Measurements from ENCODE around the gene WDR70. TPM values are rescaled to one million over a fixed set of nuclear protein-coding genes. Genes with fewer than 3 reads are reported as not detected.
"Not testable (repeated sequence)": the region's sequence is repeated elsewhere in the genome, so short reads cannot be mapped to it uniquely, and the experiment has no call there.

WDR70 gene
- polyA plus RNA-seq, 1 of the 3 experiments (the other 2 are of a cell fraction), result 14.2 TPM

- TF ChIP-seq GABPA (IDR thresholded peaks at IDR 0.05; ENCODE audit: low read depth), result no peak
Measured at GRCh38 chr5:37517686-37518085, 138.6 kb downstream of the WDR70 start (continued).

GRCh38 chr5:37518356-37518755, 139.2 kb downstream of the WDR70 start:
- CTCF ChIA-PET; DNase-seq; H3K4me2 ChIP-seq; H2AFZ ChIP-seq (ENCODE audit: low read depth); H3K9ac ChIP-seq; H3K79me2 ChIP-seq (ENCODE audit: insufficient read depth); H3K9me2 ChIP-seq; H3K9me3 ChIP-seq; H3K27me3 ChIP-seq (ENCODE audit: insufficient read depth); H4K20me1 ChIP-seq (ENCODE audit: insufficient read depth); H3K4me1 ChIP-seq (ENCODE audit: control insufficient read depth in 1 of 2, insufficient read depth in 2 of 2, low read depth in 1 of 2, low read length in 1 of 2); H3K4me3 ChIP-seq (ENCODE audit: low read depth in 2 of 2, low read length in 1 of 2); H3K27ac ChIP-seq (ENCODE audit: low read depth in 2 of 2, low read length in 1 of 2); POLR2A ChIA-PET; H3F3A ChIP-seq (replicated peaks; ENCODE audit: insufficient read depth): not testable (repeated sequence)
- peaks cover 0 to 20% of the 10 kb centered on the region in 2 experiments for H3K36me3 ChIP-seq (replicated peaks in 1 of 2; ENCODE audit: control insufficient read depth in 1 of 2, insufficient read depth in 2 of 2, low read length in 1 of 2)
- 94% methylated on average over 5 of the region's 5 CpGs for WGBS (ENCODE audit: low lambda C conversion rate)

GRCh38 chr5:37519304-37519703, 140.2 kb downstream of the WDR70 start:
- ChIA-PET POLR2A (no interaction called here), CTCF (no interaction called here)
- no peaks in the 10 kb centered on the region for H3K79me2 ChIP-seq (ENCODE audit: insufficient read depth)
- no peaks in the 10 kb centered on the region for H3K9me3 ChIP-seq
- no peak overlapping the region for H3K9ac ChIP-seq
- peaks cover 0 to 20% of the 10 kb centered on the region in 2 experiments for H3K36me3 ChIP-seq (replicated peaks in 1 of 2; ENCODE audit: control insufficient read depth in 1 of 2, insufficient read depth in 2 of 2, low read length in 1 of 2)
- no peaks in the 10 kb centered on the region for H4K20me1 ChIP-seq (ENCODE audit: insufficient read depth)
- over 99% methylated on average over 36 of the region's 43 CpGs for WGBS (ENCODE audit: low lambda C conversion rate)
- no peak overlapping the region for H2AFZ ChIP-seq (ENCODE audit: low read depth)
- H3K27ac ChIP-seq (ENCODE audit: low read depth in 2 of 2, low read length in 1 of 2), result no peak overlapping the region
- H3K27me3 ChIP-seq (ENCODE audit: insufficient read depth), result no peaks in the 10 kb centered on the region
- peaks cover 4% of the 10 kb centered on the region for H3F3A ChIP-seq (replicated peaks; ENCODE audit: insufficient read depth)
- TF ChIP-seq NRF1 (IDR thresholded peaks at IDR 0.05; ENCODE audit: low read depth, low read length) (no peak), MAX (IDR thresholded peaks at IDR 0.05; ENCODE audit: low read depth) (no peak)
- H3K4me2 ChIP-seq, result no peak overlapping the region
- no peak for DNase-seq
- H3K9me2 ChIP-seq, result no peaks in the 10 kb centered on the region
- no peaks in the 10 kb centered on the region for H3K4me1 ChIP-seq (ENCODE audit: control insufficient read depth in 1 of 2, insufficient read depth in 2 of 2, low read depth in 1 of 2, low read length in 1 of 2)
- H3K4me3 ChIP-seq (ENCODE audit: low read depth in 2 of 2, low read length in 1 of 2), result no peak overlapping the region

- no peak overlapping the region for H3K4me2 ChIP-seq
- no peaks in the 10 kb centered on the region for H3K79me2 ChIP-seq (ENCODE audit: insufficient read depth)
- no peaks in the 10 kb centered on the region for H3K27me3 ChIP-seq (ENCODE audit: insufficient read depth)
- no peak for DNase-seq
- POLR2A ChIA-PET, result no interaction called here
- H3K27ac ChIP-seq (ENCODE audit: low read depth in 2 of 2, low read length in 1 of 2), result no peak overlapping the region
- H3K9me3 ChIP-seq, result no peaks in the 10 kb centered on the region
- H3F3A ChIP-seq (replicated peaks; ENCODE audit: insufficient read depth), result peaks cover 4% of the 10 kb centered on the region
- H3K9ac ChIP-seq, result no peak overlapping the region
- H3K36me3 ChIP-seq (replicated peaks in 1 of 2; ENCODE audit: control insufficient read depth in 1 of 2, insufficient read depth in 2 of 2, low read length in 1 of 2), result peaks cover 0 to 20% of the 10 kb centered on the region in 2 experiments
- TF ChIP-seq RXRA (IDR thresholded peaks at IDR 0.05; ENCODE audit: borderline replicate concordance, low read depth), result no peak
- TF ChIP-seq RCOR1 (IDR thresholded peaks at IDR 0.05; ENCODE audit: low read length), result no peak
- TF ChIP-seq USF2 (IDR thresholded peaks at IDR 0.05; ENCODE audit: borderline replicate concordance, low read depth, low read length), result no peak
- TF ChIP-seq TCF12 (IDR thresholded peaks at IDR 0.05), result no peak
- TF ChIP-seq YY1 (IDR thresholded peaks at IDR 0.05; ENCODE audit: low read depth), result no peak
- H3K9me2 ChIP-seq, result no peaks in the 10 kb centered on the region
- H2AFZ ChIP-seq (ENCODE audit: low read depth), result no peak overlapping the region
- CTCF ChIA-PET, result no interaction called here
- H3K4me1 ChIP-seq (ENCODE audit: control insufficient read depth in 1 of 2, insufficient read depth in 2 of 2, low read depth in 1 of 2, low read length in 1 of 2), result no peaks in the 10 kb centered on the region
- no peak overlapping the region for H3K4me3 ChIP-seq (ENCODE audit: low read depth in 2 of 2, low read length in 1 of 2)
- WGBS (ENCODE audit: low lambda C conversion rate), result 84% methylated on average over 1 of the region's 1 CpG
- no peaks in the 10 kb centered on the region for H4K20me1 ChIP-seq (ENCODE audit: insufficient read depth)
Measured at GRCh38 chr5:37519807-37520206, 140.7 kb downstream of the WDR70 start.
